ENCODE data around the gene HS3ST3B1.

HS3ST3B1 gene

GRCh38 chr17:14389681-14390080 lies 88.8 kb downstream of the HS3ST3B1 start:
- Histone ChIP-seq H3K9me3 (ENCODE audit: control insufficient read depth in 2 of 2, low read length in 2 of 2) (peaks cover 2% of the 10 kb centered on the region in 2 donors), H3K9ac (ENCODE audit: low read length in 2 of 2) (no peak overlapping the region), H3K4me1 (ENCODE audit: control insufficient read depth, insufficient read depth, low read length) (no peaks in the 10 kb centered on the region), H3K36me3 (ENCODE audit: control insufficient read depth in 2 of 2, insufficient read depth in 2 of 2, low read length in 2 of 2) (no peaks in the 10 kb centered on the region), H3K27me3 (ENCODE audit: control insufficient read depth in 1 of 2, insufficient read depth in 2 of 2, low read length in 2 of 2) (no peaks in the 10 kb centered on the region), H3K4me3 (ENCODE audit: low read length in 2 of 2) (no peak overlapping the region), H3K27ac (ENCODE audit: low read length) (no peak overlapping the region)

- Histone ChIP-seq H3K27ac (ENCODE audit: low read length) (no peak overlapping the region), H3K36me3 (ENCODE audit: control insufficient read depth in 2 of 2, insufficient read depth in 2 of 2, low read length in 2 of 2) (no peaks in the 10 kb centered on the region), H3K4me3 (ENCODE audit: low read length in 2 of 2) (no peak overlapping the region), H3K9ac (ENCODE audit: low read length in 2 of 2) (no peak overlapping the region), H3K4me1 (ENCODE audit: control insufficient read depth, insufficient read depth, low read length) (no peaks in the 10 kb centered on the region), H3K9me3 (ENCODE audit: control insufficient read depth in 2 of 2, low read length in 2 of 2) (peaks cover 2% of the 10 kb centered on the region in 2 donors), H3K27me3 (ENCODE audit: control insufficient read depth in 1 of 2, insufficient read depth in 2 of 2, low read length in 2 of 2) (no peaks in the 10 kb centered on the region)
These were observed 92.8 kb downstream of the HS3ST3B1 start for GRCh38 chr17:14393723-14394122.

- no peak overlapping the region for H3K27ac ChIP-seq (ENCODE audit: low read length)
- H3K36me3 ChIP-seq (ENCODE audit: control insufficient read depth in 2 of 2, insufficient read depth in 2 of 2, low read length in 2 of 2) = no peaks in the 10 kb centered on the region
- H3K9ac ChIP-seq (ENCODE audit: low read length in 2 of 2) = no peak overlapping the region
- H3K9me3 ChIP-seq (ENCODE audit: control insufficient read depth in 2 of 2, low read length in 2 of 2) = peaks cover 0 to 2% of the 10 kb centered on the region in 2 donors
- no peaks in the 10 kb centered on the region for H3K27me3 ChIP-seq (ENCODE audit: control insufficient read depth in 1 of 2, insufficient read depth in 2 of 2, low read length in 2 of 2)
- H3K4me3 ChIP-seq (ENCODE audit: low read length in 2 of 2) = no peak overlapping the region
- no peaks in the 10 kb centered on the region for H3K4me1 ChIP-seq (ENCODE audit: control insufficient read depth, insufficient read depth, low read length)
These were observed 94.4 kb downstream of the HS3ST3B1 start for GRCh38 chr17:14395255-14395654.

GRCh38 chr17:14396547-14396946 lies 95.7 kb downstream of the HS3ST3B1 start:
- H3K4me3 ChIP-seq (ENCODE audit: low read length in 2 of 2) = no peak overlapping the region
- no peaks in the 10 kb centered on the region for H3K4me1 ChIP-seq (ENCODE audit: control insufficient read depth, insufficient read depth, low read length)
- H3K27ac ChIP-seq (ENCODE audit: low read length) = no peak overlapping the region
- H3K36me3 ChIP-seq (ENCODE audit: control insufficient read depth in 2 of 2, insufficient read depth in 2 of 2, low read length in 2 of 2) = no peaks in the 10 kb centered on the region
- H3K9me3 ChIP-seq (ENCODE audit: control insufficient read depth in 2 of 2, low read length in 2 of 2) = peaks cover 0 to 2% of the 10 kb centered on the region in 2 donors
- H3K9ac ChIP-seq (ENCODE audit: low read length in 2 of 2) = no peak overlapping the region
- no peaks in the 10 kb centered on the region for H3K27me3 ChIP-seq (ENCODE audit: control insufficient read depth in 1 of 2, insufficient read depth in 2 of 2, low read length in 2 of 2)

- Histone ChIP-seq H3K4me1 (ENCODE audit: control insufficient read depth, insufficient read depth, low read length) (no peaks in the 10 kb centered on the region), H3K9ac (ENCODE audit: low read length in 2 of 2) (no peak overlapping the region), H3K36me3 (ENCODE audit: control insufficient read depth in 2 of 2, insufficient read depth in 2 of 2, low read length in 2 of 2) (no peaks in the 10 kb centered on the region), H3K4me3 (ENCODE audit: low read length in 2 of 2) (no peak overlapping the region), H3K27ac (ENCODE audit: low read length) (no peak overlapping the region), H3K9me3 (ENCODE audit: control insufficient read depth in 2 of 2, low read length in 2 of 2) (peaks cover 0 to 3% of the 10 kb centered on the region in 2 donors), H3K27me3 (ENCODE audit: control insufficient read depth in 1 of 2, insufficient read depth in 2 of 2, low read length in 2 of 2) (no peaks in the 10 kb centered on the region)
These were observed 97.9 kb downstream of the HS3ST3B1 start for GRCh38 chr17:14398766-14399165.

Measured in stomach smooth muscle (tissue), 2 donors.